Lower leg skin (tissue), 3 donors: ENCODE results near the gene DAGLA.

Source experiments
- POLR2A ChIP-seq, 2 donors: fragments of 450-650 bp; IDR thresholded peaks; one replicate each; pipeline ENCODE4 v1.6.1; 2016 to 2017; ENCODE audit warnings: antibody characterized with exemption in 2 of 2, mild to moderate bottlenecking in 1 of 2, moderate library complexity in 1 of 2
- TF ChIP-seq, protein P1 (sequence below), 3 donors: fragments of 450-650 bp; IDR thresholded peaks; one replicate each; pipeline ENCODE4 v1.5.1; 2016; ENCODE audit warnings: antibody characterized with exemption in 3 of 3, mild to moderate bottlenecking in 3 of 3, moderate library complexity in 2 of 3

DNA sequence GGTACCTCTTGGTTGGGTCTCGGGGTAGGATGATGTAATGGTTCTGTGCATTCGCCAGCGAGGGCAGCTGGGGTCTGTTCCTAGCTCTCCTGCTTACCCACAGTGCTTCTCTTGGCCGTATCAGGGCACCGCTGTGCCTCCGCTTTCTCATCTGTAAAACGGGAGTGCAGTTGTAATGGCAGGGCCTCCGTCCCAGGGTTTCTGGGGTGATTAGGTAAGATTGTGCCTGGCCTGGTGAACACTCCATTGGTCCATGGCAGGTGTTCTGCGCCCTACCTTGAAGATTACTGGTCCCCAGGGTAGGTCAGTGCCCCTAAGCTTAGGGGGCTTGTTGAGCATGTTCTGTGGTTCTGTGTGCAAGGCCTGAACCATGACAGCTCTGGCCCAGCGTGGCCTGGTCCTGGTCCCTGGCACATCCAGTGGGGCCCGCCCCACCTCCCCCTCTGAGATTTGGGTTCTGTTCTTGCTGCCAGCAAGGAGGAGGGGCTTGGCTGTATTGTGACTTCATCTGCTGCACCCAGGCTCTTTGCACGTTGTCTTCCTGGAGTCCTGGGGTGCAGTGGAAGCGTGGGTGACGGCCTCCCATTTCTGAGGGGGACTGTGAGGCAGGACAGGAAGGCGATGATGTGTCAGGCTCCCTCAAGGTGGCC is 77.1 kb downstream of the DAGLA start:
- TF ChIP-seq, protein P1, sequence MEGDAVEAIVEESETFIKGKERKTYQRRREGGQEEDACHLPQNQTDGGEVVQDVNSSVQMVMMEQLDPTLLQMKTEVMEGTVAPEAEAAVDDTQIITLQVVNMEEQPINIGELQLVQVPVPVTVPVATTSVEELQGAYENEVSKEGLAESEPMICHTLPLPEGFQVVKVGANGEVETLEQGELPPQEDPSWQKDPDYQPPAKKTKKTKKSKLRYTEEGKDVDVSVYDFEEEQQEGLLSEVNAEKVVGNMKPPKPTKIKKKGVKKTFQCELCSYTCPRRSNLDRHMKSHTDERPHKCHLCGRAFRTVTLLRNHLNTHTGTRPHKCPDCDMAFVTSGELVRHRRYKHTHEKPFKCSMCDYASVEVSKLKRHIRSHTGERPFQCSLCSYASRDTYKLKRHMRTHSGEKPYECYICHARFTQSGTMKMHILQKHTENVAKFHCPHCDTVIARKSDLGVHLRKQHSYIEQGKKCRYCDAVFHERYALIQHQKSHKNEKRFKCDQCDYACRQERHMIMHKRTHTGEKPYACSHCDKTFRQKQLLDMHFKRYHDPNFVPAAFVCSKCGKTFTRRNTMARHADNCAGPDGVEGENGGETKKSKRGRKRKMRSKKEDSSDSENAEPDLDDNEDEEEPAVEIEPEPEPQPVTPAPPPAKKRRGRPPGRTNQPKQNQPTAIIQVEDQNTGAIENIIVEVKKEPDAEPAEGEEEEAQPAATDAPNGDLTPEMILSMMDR (IDR thresholded peaks at IDR 0.05): no peak
- no peak for TF ChIP-seq POLR2A (IDR thresholded peaks at IDR 0.05)
